ENCODE data around the gene COL4A2.

COL4A2 gene

DNA sequence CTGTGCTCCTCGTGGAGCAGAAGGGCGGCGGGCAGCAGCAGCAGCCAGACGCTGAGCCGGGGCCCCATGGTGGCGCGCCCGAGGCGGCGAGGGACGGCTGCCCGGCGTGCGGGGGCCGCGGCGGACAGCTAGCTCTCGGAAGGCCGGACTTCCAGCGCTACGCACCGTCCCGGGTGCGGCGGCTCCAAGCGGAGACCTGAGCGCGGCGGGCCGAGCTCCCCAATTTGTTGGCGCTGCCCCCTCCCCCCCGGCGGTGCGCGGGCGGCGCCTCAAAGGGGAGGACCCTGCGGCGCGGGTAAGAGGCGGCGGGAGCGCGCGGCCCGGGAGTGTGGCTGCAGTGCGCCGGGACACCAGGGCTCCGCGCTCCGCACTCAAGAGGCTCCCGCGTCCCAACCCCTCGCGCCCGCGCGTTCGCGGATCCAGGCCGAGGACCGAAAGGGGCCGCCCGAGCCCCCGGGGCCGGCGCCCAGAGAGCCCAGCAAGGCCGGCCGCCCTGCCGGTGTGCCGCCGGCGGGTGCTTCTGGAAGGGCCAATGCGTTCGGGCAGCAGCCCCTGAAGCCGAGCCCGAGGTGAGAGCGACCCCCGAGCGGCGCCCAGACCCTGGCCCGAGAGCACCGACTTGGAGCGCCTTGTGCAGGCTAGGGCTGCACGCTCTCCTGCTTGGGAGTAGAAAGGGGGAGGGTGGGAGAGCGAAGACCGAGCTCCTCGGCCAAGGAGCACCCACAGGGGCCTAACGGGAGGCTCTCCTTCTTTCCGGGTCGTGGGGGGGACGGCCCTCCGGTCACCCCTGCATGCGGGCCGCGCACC lies at the start of gene COL4A2, which contains the start of gene COL4A1:
TSS of gene COL4A2 (plus strand) at position 325 of the 807 bp plus-strand sequence. CDS start 620 bp downstream, outside the sequence.
TSS of gene COL4A1 (minus strand) at position 198 of the 807 bp plus-strand sequence. CDS start at position 68, 130 bp downstream.
- no peak for DNase-seq (ENCODE audit: low read depth)
- H3K4me3 ChIP-seq (ENCODE audit: control insufficient read depth, low read depth, low read length), result peak within 1 kb of the TSS; percentile 63
- TF ChIP-seq, protein P1, sequence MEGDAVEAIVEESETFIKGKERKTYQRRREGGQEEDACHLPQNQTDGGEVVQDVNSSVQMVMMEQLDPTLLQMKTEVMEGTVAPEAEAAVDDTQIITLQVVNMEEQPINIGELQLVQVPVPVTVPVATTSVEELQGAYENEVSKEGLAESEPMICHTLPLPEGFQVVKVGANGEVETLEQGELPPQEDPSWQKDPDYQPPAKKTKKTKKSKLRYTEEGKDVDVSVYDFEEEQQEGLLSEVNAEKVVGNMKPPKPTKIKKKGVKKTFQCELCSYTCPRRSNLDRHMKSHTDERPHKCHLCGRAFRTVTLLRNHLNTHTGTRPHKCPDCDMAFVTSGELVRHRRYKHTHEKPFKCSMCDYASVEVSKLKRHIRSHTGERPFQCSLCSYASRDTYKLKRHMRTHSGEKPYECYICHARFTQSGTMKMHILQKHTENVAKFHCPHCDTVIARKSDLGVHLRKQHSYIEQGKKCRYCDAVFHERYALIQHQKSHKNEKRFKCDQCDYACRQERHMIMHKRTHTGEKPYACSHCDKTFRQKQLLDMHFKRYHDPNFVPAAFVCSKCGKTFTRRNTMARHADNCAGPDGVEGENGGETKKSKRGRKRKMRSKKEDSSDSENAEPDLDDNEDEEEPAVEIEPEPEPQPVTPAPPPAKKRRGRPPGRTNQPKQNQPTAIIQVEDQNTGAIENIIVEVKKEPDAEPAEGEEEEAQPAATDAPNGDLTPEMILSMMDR (IDR thresholded peaks at IDR 0.05; ENCODE audit: control insufficient read depth, insufficient read depth, low read depth, low read length, missing control alignments), result no peak

DNA sequence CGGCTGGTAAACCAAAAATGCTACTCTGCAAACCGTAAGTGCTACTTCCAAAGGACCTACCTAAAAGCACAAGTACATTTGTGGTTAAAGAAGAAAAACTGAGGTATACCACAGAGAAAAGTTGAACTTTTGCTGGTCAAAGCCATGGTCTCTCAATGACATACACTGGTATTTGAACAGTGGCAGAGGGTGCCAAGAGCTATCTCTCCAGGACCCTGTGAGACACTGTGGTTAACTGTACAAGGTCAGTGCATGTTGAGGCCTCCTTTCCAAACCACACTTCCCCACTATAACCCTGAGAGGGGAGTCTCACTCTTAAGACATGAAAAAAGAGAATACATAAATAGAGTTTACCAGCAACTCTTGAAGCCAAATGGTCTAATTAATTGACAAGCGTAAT lies 49.7 kb upstream of the COL4A2 start:
- H3K4me3 ChIP-seq (ENCODE audit: control insufficient read depth, low read depth, low read length), result no peak overlapping the region
- no peak for DNase-seq (ENCODE audit: low read depth)
- TF ChIP-seq, protein P1 (IDR thresholded peaks at IDR 0.05; ENCODE audit: control insufficient read depth, insufficient read depth, low read depth, low read length, missing control alignments), result no peak

DNA sequence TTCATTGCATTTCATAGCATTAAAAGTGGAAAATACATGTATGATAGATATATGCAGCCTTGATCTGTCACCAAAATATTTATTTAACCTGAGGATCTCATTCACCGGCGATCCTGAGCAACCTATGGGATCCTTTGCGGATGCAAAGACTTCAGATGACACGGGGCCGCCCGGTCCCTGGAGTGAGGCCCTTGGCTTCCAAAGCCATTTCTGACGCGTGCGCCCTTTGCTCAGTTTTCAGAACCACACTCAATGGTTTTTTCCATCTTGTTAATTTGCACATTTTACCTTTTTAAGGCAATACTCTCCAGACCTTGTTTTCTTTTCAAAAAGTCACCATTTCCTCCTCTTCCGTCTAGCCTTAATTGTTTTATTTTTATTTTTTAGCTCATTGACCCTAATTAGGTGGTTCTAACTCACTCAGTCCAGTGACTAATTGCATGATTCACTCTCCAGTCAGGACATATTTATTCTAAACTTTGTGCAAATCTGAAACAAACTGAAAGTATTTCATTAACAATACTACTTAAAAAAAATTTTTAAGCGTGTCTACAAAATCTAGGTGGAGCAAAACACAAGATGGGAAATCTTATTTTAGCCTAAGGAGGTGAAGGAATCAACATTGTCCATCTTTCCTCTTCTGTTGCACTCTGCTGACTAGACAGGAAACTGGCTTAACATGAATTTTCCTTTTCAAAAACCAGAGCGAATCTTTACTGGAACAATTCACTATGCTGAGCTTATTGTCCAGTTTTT lies 48.0 kb upstream of the COL4A2 start:
- TF ChIP-seq, protein P1 (IDR thresholded peaks at IDR 0.05; ENCODE audit: control insufficient read depth, insufficient read depth, low read depth, low read length, missing control alignments), result no peak
- DNase-seq (ENCODE audit: low read depth), result no peak
- no peak overlapping the region; the same call in 1 of the 2 replicates for H3K4me3 ChIP-seq (ENCODE audit: control insufficient read depth, low read depth, low read length)

DNA sequence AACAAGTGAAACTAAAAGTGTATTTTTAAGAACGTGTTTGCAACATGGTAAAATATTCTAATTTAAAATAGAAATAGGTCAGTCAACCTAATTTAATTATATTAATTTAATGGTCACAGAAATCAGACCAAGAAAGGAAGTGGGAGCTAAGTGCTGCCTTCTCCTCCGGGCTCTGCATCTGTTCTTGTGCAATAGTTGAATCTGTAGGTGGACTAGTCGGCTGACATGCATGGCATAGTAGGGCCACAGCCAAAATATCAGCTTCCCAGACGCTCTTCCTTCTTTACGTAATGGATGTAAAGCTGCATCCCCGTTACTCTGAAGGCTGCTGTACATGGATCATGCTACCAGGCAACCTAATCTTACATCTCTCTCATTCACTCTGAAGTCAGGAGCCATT lies 47.4 kb upstream of the COL4A2 start:
- DNase-seq (ENCODE audit: low read depth), result no peak
- TF ChIP-seq, protein P1 (IDR thresholded peaks at IDR 0.05; ENCODE audit: control insufficient read depth, insufficient read depth, low read depth, low read length, missing control alignments), result no peak
- H3K4me3 ChIP-seq (ENCODE audit: control insufficient read depth, low read depth, low read length), result no peak overlapping the region

DNA sequence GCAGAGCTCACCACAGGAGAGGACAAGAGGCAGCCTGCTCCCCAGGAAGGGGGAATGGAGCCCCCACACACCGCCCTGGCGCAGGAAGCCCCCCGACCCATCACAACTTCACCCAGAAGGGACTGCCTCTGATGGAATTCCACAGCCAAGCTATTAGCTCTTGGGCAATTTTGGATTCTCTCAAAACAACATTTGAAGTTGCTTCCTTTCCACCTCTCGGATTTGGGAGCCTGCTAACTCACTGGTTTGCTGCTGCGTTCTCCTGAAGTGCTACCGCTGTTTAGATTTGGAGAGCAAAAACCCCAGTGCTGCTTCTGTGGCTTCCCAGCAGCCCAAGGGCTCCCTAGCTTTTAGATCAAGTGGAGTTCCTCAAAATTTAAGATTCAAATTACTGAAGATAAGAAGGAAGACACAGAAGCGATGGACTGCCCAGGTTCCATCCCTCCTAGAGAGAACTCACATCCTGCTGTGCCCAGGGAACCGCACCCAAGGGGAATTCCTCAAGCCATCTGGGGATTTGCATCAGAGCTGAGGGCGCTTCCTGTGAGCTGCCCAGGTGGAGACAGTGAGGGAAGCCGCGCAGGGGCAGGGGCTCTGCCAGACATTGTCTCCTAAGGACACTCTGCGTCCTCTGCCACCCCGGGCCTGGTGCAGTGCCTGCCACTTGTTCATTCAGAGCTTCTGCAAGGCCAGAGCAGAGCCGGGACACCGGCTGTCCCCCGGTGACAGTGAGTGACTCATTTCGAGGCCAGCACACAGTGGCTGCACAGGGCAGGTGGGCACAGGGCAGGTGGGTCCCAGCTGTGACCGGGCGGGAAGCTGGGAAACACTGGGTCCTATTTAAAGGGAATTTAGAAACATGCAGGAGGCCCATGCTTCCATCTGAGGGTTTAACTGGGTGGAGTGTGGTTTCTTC lies 45.7 kb upstream of the COL4A2 start:
- TF ChIP-seq, protein P1 (IDR thresholded peaks at IDR 0.05; ENCODE audit: control insufficient read depth, insufficient read depth, low read depth, low read length, missing control alignments), result no peak
- no peak overlapping the region for H3K4me3 ChIP-seq (ENCODE audit: control insufficient read depth, low read depth, low read length)
- no peak for DNase-seq (ENCODE audit: low read depth)

DNA sequence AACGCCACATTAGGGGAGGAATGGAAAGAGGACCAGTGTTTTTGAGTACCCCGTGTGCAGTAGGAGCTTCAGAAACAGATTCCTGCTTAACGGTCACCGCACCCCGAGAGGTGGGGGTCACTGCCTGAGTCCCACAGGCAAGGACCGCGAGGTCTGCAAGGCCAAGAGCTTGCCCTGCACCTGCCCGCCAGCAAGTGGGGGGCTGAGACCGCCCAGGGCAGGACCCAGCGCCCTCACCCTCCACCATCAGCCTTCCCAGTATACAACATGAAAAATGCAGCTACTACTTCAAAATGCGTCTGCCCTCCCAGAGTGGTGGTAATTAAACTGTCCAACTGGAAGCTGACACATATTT lies 45.0 kb upstream of the COL4A2 start:
- DNase-seq (ENCODE audit: low read depth), result no peak
- no peak overlapping the region for H3K4me3 ChIP-seq (ENCODE audit: control insufficient read depth, low read depth, low read length)
- TF ChIP-seq, protein P1 (IDR thresholded peaks at IDR 0.05; ENCODE audit: control insufficient read depth, insufficient read depth, low read depth, low read length, missing control alignments), result no peak

Data from AG09309 (cell line).